GM21390 (cell line): ENCODE data around the gene RALB.
"Not testable (repeated sequence)": the region's sequence is repeated elsewhere in the genome, so short reads cannot be mapped to it uniquely, and the experiment has no call there.

ENCODE experiments used
- ATAC-seq: cut with Tn5 transposase; IDR thresholded peaks from one replicate; pipeline ENCODE4 v1.9.1; 2021; ENCODE audit not compliant: unreplicated experiment

The RALB gene

GRCh38 chr2:120224735-120225548, 27.7 kb upstream of the RALB start:
- ATAC-seq: no peak

- ATAC-seq: no peak
Observed at GRCh38 chr2:120225549-120226065, 27.0 kb upstream of the RALB start.

DNA sequence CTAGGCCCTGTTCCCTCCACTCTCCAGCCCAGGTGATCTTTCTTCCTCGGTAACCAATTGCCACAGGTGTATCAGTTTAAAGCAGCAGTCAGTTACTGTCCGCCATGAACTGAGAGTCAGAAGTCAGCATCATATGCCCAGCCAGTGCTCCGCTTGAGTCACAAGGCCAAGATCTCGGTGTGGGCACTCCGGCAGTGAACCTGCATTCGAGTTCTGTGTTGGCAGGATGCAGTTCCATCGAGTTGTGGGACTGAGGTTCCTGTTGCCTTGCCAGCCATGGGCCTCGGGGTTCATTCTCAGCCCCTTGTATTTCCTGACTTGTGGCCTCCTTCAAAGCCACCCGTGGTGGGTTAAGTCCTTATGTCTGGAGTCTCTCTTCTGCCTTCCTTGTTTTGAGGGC, 26.3 kb upstream of the RALB start:
- ATAC-seq: no peak

- no peak for ATAC-seq
Observed at GRCh38 chr2:120227111-120227991, 25.3 kb upstream of the RALB start.

DNA sequence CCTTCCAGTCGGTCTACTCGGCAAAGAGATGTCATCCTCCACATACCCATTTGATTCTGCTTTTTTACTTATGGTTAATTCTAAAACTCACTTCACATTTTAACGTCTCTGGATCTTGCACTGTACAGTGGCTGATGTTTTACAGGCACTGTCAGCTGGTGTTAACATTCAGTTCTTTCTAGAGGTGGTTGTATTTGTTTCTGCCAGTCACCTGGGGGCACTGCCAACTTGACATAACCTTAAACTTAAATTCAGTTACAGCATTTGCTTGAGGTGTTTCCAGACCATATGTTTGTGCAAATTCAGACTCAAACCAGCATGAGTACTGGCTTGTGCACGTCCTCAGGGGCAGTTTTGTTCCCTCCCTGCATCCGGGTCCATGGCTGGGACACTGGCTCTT, 24.1 kb upstream of the RALB start:
- ATAC-seq: no peak

GRCh38 chr2:120229341-120229740, 23.3 kb upstream of the RALB start:
- ATAC-seq: no peak

DNA sequence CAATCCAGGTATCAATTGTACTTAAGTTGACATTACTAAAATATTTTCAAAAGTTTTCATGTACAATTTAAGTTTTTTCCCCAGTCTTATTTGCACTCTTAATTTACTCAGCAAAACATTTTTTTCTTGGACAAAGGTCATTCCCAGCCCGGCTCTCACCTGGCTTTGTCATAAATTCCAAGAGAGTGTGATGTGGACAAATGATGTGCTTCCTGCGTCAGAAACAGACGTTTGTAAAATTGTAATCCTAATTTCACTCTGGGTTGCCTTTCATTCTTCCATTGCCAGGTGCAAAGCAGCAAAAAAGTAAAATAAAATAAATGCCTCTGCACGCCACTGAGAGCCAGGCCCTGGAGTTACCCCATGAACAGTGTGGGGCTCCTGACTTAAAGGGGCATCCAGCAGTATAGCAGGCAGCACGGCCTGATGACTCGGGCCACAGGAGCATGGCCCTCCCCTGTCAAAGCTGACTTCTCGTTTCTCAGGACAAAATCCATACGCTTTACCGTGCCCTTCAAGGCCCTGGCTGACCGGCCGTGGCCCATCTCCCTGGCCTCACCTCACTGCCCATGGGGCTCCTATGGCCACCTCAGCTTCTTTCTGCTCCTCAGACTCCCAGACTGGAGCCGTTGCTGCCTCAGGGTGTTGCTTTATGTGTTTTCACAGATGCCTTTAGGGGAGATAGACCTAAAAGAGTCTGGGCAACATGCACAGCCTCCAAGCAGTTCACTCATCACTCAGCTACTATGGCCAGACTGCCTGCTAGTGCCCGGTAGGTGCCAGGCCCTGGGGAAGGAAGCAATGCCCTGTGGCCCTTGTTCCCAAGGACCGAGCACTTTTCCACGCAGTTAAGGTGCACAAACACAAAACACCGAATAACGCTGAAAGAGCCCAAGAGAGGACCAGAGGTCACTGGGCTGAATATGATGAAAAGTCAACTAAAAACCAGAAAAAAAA, 21.9 kb upstream of the RALB start:
- no peak for ATAC-seq

GRCh38 chr2:120231564-120231973, 21.1 kb upstream of the RALB start:
- ATAC-seq: peak; percentile 13

GRCh38 chr2:120231974-120232635, 20.5 kb upstream of the RALB start:
- ATAC-seq: peak; percentile 89

DNA sequence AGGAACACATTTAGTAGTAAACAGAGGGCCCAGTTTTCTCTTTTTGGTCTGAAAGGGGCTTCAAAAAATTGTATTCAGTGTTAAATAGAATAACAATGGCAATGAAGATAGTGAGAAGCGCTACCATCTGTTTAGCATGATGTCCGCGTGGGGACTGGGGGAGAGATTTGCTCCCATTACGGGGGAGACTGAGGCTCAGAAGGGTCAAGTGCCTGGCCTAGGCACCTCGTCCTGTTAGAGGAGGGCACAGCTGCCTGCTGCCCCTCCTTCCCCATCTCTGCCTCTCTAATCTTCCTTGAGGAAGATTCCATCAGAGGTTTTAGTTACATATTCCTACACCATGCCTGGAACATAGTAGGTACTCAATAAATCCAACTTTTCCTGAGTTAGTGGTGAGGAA, 19.4 kb upstream of the RALB start:
- no peak for ATAC-seq

- ATAC-seq: not testable (repeated sequence)
Observed at GRCh38 chr2:120235158-120235557, 17.5 kb upstream of the RALB start.

GRCh38 chr2:120235681-120236080, 17.0 kb upstream of the RALB start:
- ATAC-seq: no peak

DNA sequence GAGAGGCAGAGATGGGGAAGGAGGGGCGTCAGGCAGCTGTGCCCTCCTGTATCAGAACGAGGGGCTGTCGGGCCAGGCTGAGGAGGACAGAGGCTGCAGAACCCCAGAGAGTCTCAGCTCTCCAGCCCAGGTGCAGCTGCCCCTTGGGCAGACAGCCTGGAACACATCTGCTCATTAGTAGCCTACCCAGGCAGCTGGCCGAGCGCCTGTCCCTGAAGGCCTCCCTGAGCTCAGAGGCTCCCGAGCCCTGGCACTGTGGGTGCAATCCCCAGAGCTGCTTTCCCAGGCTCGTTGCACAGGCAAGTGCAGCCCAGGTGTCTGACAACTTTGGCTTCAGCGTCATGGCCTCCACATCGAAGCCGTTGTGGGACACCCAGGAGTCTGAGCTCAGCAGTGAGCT, 16.3 kb upstream of the RALB start:
- ATAC-seq: no peak

DNA sequence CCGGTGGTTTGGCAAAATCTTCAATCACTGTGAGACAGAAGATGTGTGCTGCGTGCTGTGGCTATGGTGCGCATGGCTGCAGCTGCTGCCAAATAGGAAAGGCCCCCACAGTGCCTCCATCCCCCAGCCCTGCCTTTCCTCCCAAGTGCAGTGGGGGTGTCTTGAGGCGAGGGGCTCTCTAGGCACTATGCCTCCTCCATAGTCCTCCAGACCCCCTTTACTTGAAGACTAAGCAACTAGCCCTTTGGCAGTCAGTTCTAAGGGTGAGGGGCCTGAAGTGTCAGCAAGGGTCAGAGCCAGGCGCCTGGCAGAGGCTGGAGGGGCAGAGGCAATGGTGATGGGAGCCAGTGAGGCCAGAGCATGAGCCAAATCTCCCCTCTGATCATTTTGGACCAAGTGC, 15.9 kb upstream of the RALB start:
- no peak for ATAC-seq

DNA sequence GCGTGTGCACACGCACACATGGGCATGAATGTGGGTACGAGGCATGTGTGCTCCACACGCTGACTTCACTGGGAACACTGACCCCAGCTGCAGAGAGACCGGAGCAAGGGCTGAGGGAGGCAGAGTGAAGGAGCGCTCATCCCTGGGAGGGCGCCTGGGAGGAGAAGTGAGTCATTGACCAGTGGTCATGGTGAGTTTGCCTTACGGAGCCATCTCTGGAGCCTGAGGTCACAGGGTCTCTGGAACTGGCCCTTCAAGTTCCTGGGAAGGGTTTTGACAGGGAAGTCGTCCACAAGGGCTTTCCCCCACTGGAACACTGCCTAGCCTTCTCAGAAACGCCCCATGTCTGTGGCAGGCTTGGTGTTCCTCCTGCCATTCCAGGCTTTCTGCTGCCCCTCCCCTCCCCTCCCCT, 15.2 kb upstream of the RALB start:
- ATAC-seq: no peak

DNA sequence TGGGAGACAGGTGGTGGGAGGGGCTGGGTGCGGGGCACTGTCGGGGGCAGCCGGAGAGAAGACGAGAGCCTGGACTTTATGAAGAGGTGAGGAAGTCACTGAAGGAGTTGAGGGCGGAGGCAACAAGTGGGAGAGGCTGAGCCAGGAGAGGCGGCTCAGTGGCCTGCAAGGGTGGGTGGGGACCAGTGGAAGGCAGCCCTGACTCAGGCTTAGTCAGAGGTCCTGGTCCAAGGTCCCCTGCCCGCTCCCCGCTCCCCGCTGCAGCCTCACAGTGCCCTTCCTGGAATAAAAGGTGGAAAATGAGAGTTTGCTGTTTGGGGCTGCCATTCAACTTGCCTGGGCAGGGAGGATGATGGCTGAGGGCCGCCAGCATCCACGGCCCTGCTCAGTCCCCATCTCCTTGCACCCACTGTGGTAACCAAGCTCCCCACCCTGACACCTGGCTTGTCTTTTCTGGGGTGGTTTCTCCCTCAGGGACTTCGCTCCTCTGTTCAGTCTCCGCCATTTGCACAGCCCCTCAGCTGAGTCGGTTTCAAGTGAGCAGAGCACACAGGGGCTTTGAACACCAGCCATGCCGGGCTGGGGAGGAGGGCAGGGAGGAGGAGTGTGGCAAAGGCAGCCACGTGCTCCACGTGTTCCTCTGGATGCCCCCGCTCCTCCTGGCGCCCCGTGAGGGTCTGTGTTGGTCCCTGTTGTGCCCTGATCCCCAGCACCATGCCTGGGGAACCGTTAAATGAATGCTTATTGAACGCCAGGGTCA, 13.7 kb upstream of the RALB start:
- ATAC-seq: no peak

DNA sequence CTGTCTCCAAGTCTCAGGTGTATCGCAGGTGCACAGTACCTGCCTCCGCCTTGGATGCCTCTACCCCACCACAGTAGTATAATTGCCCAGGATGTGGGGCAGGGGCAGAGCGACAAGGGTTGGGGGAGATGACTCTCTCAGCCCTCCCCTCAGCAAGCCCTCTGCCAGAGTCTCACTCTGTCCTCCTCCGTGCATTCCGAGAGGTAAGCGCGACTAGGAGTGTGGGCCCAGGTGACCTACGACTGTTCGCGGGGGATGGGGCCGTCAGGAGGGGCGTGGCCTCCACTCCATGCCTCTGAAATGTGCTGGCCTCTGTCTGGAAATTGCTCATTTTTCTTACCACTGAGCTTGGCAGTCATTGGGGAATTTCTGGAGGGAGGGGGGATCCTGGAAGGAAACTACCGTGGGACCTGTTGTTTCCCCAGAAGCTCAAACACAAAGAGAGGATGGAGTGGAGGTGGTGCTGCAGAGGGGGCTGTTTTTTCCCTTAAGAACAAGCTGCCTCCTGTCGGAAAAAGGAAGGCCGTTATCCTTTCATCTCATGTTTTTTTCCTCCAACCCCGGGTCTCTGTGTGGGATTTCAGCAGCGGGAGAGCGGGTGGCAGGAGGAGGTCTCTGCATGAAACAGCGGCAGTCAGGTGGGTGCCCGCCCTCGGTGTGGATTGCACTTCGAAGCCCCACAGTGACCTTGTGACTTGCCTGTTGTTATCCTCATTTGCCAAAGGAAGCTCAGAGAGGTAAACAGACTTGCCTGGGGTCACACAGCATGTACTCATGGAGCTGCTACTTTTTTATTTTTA, 13.0 kb upstream of the RALB start:
- no peak for ATAC-seq

GRCh38 chr2:120240901-120241429, 11.7 kb upstream of the RALB start:
- no peak for ATAC-seq
